Middle frontal gyrus (tissue), 1 donor: ENCODE results near the gene MEIS3.

Experiments
- DNase-seq: peaks from one replicate; pipeline ENCODE4 v3.0.0-alpha.2; 2015; ENCODE audit warnings: low spot score; ENCODE audit errors: extremely low spot score

Gene MEIS3

DNA sequence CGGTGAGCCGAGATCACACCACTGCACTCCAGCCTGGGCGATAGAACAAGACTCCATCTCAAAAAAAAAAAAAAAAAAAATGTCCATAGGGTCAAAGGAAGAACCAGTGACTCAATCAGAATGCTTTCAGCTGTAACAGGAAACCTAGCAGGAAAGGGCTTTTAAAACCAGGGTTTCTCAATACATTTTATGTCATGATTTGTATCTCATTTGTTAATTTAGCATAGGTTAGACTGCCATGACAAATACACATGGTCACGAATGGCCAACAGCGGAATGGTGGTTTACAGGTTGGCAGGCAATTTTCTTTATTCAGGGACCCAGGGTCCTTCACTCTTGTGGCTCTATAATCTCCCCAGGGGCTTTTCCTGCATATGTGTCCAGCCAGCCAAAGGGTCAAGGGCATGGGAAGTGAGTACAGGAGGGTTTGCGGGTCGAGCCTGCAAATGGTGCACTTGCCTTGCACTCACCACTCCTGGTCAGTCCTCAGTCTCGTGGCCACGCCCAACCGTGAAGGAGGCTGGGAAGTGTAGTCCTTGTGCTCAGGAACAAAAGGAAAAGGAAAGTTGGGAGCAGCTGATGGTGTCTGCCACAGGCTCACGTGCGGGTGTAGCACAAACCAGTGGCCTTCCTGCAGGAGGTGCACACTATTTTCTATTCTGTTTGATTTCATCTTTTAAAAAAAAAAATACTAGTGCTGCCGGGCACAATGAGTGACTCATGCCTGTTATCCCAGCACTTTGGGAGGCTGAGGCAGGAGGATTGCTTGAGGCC is 55.4 kb downstream of the MEIS3 start:
- DNase-seq = no peak

DNA sequence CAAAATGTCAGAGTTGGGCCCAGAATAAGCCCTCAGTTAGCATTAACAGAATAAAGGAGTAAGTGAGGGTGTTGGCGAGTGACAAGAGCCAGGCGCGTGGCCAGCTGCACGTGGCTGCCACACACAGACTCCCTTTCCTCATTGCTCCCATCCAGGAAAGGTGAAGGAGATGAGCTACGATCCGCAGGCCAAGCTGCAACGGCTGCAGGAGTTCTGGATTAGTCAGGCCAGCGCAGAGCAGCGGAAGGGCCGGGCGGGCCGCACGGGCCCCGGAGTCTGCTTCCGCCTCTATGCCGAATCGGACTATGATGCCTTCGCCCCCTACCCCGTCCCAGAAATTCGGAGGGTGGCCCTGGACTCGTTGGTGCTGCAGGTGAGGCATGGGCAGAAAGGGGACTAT is 57.0 kb downstream of the MEIS3 start:
- DNase-seq = no peak

- no peak for DNase-seq
Observed at GRCh38 chr19:47358936-47359335, 60.4 kb downstream of the MEIS3 start.

- DNase-seq = no peak
Observed at GRCh38 chr19:47357788-47358680, 61.3 kb downstream of the MEIS3 start.

DNA sequence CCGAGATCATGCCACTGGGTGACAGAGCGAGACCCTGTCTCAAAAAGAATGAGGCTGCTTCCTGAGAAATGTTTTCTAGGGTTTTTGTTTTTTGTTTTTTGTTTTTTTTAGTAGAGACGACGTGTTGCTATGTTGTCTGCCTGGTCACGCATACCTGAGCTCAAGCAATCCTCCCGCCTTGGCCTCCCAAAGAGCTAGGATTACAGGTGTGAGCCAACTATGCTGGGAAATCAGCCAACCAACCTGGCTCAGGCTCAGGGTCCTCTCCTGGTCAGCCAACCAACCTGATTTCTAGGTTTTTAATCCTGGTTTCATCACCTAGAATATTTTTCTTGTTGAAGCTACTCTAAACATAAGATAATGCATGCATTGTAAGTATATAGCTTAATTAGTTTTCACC is 62.4 kb downstream of the MEIS3 start:
- DNase-seq = no peak

GRCh38 chr19:47353307-47353712 is 66.0 kb downstream of the MEIS3 start:
- DNase-seq = no peak
